Psoas muscle (tissue), 8 donors: ENCODE results near the gene CASK. TPM values are rescaled to one million over a fixed set of nuclear protein-coding genes. Genes with fewer than 3 reads are reported as not detected.

Experiments used
- ATAC-seq, 4 donors: fragments of 200-7000 bp; cut with Tn5 transposase; one replicate each; pipeline ENCODE4 v1.9.1; 2020; ENCODE audit warnings: moderate library complexity in 3 of 4, mild to moderate bottlenecking in 2 of 4
- DNase-seq, 2 donors: peaks; one replicate each; pipeline ENCODE4 v3.0.0-alpha.2; 2020
- H3K27ac ChIP-seq: fragments of 200-600 bp; one replicate; pipeline ENCODE4 v1.8.0; 2022
- H3K27me3 ChIP-seq, 3 donors: fragments of 200-600 bp in 1 of 3; one replicate each; pipeline versions ENCODE4 v1.6.1 to v1.8.0; 2013 to 2022; ENCODE audit warnings: low read length in 2 of 3, mild to moderate bottlenecking in 2 of 3, moderate library complexity in 1 of 3; ENCODE audit not compliant: insufficient read depth in 3 of 3
- H3K36me3 ChIP-seq, 2 donors: fragments of 200-600 bp in 1 of 2; one replicate each; pipeline versions ENCODE4 v1.6.1 to v1.8.0; 2013 to 2022; ENCODE audit warnings: low read depth in 1 of 2, mild to moderate bottlenecking in 1 of 2, moderate library complexity in 1 of 2; ENCODE audit not compliant: insufficient read depth in 1 of 2
- H3K4me1 ChIP-seq: fragments of 200-600 bp; one replicate; pipeline ENCODE4 v1.8.0; 2022
- H3K4me3 ChIP-seq: fragments of 200-600 bp; one replicate; pipeline ENCODE4 v1.8.0; 2022; ENCODE audit warnings: mild to moderate bottlenecking
- H3K9me3 ChIP-seq: fragments of 200-600 bp; one replicate; pipeline ENCODE4 v1.8.0; 2022
- CTCF ChIP-seq: fragments of 200-600 bp; IDR thresholded peaks from one replicate; pipeline ENCODE4 v1.8.0; 2022; ENCODE audit warnings: antibody characterized with exemption
- WGBS, 3 donors: extraction: QIAGEN DNeasy Blood & Tissue Kit; methylation state at CpG; one replicate each; pipeline versions ENCODE4 v1.1.6 to v1.1.7; 2013; 5-methylcytosine and 5-hydroxymethylcytosine counted together
- intact Hi-C, 2 donors: fragments of 100-400 bp; cut with DNase I; formaldehyde crosslinking; loops; one replicate each; pipeline versions ENCODE4 v1.11.0 to v1.14.2; 2022
- polyA plus RNA-seq, 3 donors: library from polyadenylated mRNA; stranded (reverse); fragments of 200-250 nt; gene quantifications; one replicate each; pipeline ENCODE4 v1.2.3, GENCODE V29; 2013
- total RNA-seq, 4 donors: library from RNA; stranded (reverse); fragmentation: NEBNext Ultra II Directional in 2 of 4; extraction: Animal tissue kit (Norgen Biotek cat#: 25700) in 2 of 4; gene quantifications; one replicate each; pipeline versions ENCODE4 v1.2.1 to v1.2.4, GENCODE V29; 2021 to 2023
- donor health status: healthy with polysubstance abuse.
- donor health status: DM: no; HTN: no; CAD: no; lungs with moderate emphysema.
- donor health status: Bipolar disorder and iron deficiency.
- donor health status: healthy.
- donor health status: DM: yes; HTN: yes; CAD: no.
- donor health status: DM: no; HTN: no; CAD: no.
- donor health status: DM: no; HTN: no; CAD: no.
- donor health status: DM: yes; HTN: yes; CAD: no.

CASK gene
- total and polyA plus RNA-seq, 7 donors = 2.8 to 19.4 (median 9.7) TPM

GRCh38 chrX:41518127-41518840 is 405.1 kb downstream of the CASK start:
- no peaks in the 10 kb centered on the region for H3K9me3 ChIP-seq
- intact Hi-C loops = no loop called here
- TF ChIP-seq CTCF = no peak
- H3K27me3 ChIP-seq = peaks cover 0 to 25% (median 0%) of the 10 kb centered on the region in 3 donors
- no peaks in the 10 kb centered on the region for H3K4me1 ChIP-seq
- 80 to 96% (median 92%) methylated on average over 9 of the region's 9 CpGs for WGBS, 3 donors
- no peak for DNase-seq
- no peak for ATAC-seq
- no peak overlapping the region for H3K27ac ChIP-seq
- no peaks in the 10 kb centered on the region for H3K36me3 ChIP-seq
- H3K4me3 ChIP-seq = no peak overlapping the region

DNA sequence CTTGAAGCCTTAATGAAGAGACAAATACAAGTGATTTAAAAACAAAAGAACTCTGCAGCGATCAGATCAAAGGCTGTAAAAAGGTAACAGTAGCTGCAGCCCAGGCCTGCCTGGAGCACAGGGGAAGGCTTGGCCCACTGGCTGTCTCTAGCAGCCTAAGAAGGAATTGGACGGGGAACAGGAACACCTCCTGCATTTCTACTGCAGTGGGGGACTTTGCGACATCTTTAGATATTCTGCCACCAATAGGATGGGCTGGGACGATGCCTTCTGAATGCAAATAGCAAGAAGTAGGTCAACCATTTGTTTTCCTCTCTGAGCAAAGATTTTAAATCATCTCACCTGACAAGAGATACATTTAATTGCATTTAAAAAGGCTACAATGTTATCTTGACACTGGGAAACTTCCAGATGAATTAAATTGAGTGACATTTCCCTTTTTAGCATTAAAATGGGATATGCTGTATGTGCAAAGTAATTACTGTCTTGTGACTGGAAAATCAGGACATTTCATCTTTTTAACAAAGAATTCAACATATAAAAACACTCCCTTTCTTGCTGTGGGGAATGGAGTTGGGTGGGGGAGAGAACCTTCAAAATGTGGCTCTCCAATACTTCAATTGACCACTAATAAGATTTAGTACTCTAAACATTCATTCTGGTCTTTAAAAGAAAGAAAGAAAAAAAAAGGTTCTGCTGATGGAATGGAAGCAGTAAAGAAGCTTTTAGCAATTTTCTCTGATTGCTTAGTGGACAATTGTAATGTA is 406.2 kb downstream of the CASK start:
- intact Hi-C loops = no loop called here
- ATAC-seq = no peak

DNA sequence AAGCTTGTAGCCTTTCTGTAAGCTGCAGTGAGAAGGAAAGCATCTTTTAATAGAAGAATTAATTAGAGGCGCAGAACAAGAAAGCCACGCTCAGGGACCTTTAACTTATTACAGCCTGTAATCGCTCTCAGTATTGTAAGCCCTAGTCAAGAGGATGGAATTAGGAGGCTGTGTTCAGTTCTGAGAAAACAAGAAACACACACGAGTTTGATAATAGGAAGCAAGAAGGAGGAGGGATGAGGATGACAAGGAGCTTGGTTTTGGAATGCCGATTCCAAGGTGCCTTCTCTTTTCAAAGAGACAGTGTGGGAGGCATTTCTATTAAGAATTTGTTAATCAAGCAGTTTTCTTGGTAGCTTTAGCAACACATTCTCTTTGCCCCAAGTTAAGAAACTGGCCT is 406.9 kb downstream of the CASK start:
- no peaks in the 10 kb centered on the region for H3K9me3 ChIP-seq
- no peaks in the 10 kb centered on the region for H3K36me3 ChIP-seq
- WGBS, 3 donors = 81 to 87% (median 86%) methylated on average over 5 of the region's 5 CpGs
- no peak overlapping the region for H3K4me3 ChIP-seq
- ATAC-seq (no peak), DNase-seq (no peak)
- no peak for TF ChIP-seq CTCF
- peaks cover 0 to 24% (median 0%) of the 10 kb centered on the region in 3 donors for H3K27me3 ChIP-seq
- H3K27ac ChIP-seq = no peak overlapping the region
- intact Hi-C loops = no loop called here
- no peaks in the 10 kb centered on the region for H3K4me1 ChIP-seq

More for the DNA sequence above, 406.2 kb downstream of the CASK start:
- Histone ChIP-seq H3K4me3 (no peak overlapping the region), H3K9me3 (no peaks in the 10 kb centered on the region), H3K27ac (no peak overlapping the region), H3K36me3 (no peaks in the 10 kb centered on the region), H3K27me3 (peaks cover 0 to 24% (median 0%) of the 10 kb centered on the region in 3 donors), H3K4me1 (no peaks in the 10 kb centered on the region)
- no peak for DNase-seq
- WGBS, 3 donors = 68 to 90% (median 79%) methylated on average over 4 of the region's 4 CpGs
- TF ChIP-seq CTCF = no peak

GRCh38 chrX:41515376-41515775 is 408.0 kb downstream of the CASK start:
- Histone ChIP-seq H3K27me3 (peaks cover 0 to 24% (median 0%) of the 10 kb centered on the region in 3 donors), H3K36me3 (no peaks in the 10 kb centered on the region), H3K27ac (no peak overlapping the region), H3K9me3 (no peaks in the 10 kb centered on the region), H3K4me1 (no peaks in the 10 kb centered on the region), H3K4me3 (no peak overlapping the region)
- ATAC-seq = no peak
- no peak for TF ChIP-seq CTCF
- intact Hi-C loops = no loop called here
- DNase-seq = no peak
- 67 to 81% (median 76%) methylated on average over 12 of the region's 12 CpGs for WGBS, 3 donors
